Neural cell (in vitro differentiated cells): ENCODE data around the gene OSBPL8. TPM values are rescaled to one million over a fixed set of nuclear protein-coding genes. Genes with fewer than 3 reads are reported as not detected.

Experiments
- H2AFZ ChIP-seq: fragments of 200-600, 300-800 bp; sonication (generic), shearing (Covaris generic); 2 replicates; pipeline ENCODE4 v1.6.0; 2014; ENCODE audit warnings: low read depth, mild to moderate bottlenecking, antibody characterized with exemption, low read length, moderate library complexity
- H3F3A ChIP-seq: fragments of 200-600 bp; shearing (Covaris generic); 2 replicates; pipeline ENCODE4 v1.6.1; 2016; ENCODE audit warnings: mild to moderate bottlenecking, moderate library complexity, mixed read lengths, antibody characterized with exemption, low read length; ENCODE audit not compliant: insufficient read depth, poor library complexity, severe bottlenecking
- H3K27ac ChIP-seq: fragments of 200-600, 300-800 bp; sonication (generic), shearing (Covaris generic); 2 replicates; pipeline ENCODE4 v1.5.1; 2014; ENCODE audit warnings: mild to moderate bottlenecking, low read length, moderate library complexity
- H3K27me3 ChIP-seq: fragments of 300-800, 200-600 bp; sonication (generic), shearing (Covaris generic); 2 replicates; pipeline ENCODE4 v1.6.0; 2014; ENCODE audit warnings: mild to moderate bottlenecking, low read depth, low read length, moderate library complexity; ENCODE audit not compliant: insufficient read depth
- H3K36me3 ChIP-seq: fragments of 300-800, 200-600 bp; sonication (generic), shearing (Covaris generic); 2 replicates; pipeline ENCODE4 v1.5.1; 2014; ENCODE audit warnings: mild to moderate bottlenecking, antibody characterized with exemption, low read length, moderate library complexity; ENCODE audit not compliant: insufficient read depth
- H3K4me2 ChIP-seq: fragments of 300-800, 200-600 bp; sonication (generic), shearing (Covaris generic); 2 replicates; pipeline ENCODE4 v1.6.0; 2014; ENCODE audit warnings: mild to moderate bottlenecking, low read length
- H3K4me3 ChIP-seq: fragments of 300-800, 200-600 bp; sonication (generic), shearing (Covaris generic); 2 replicates; pipeline ENCODE4 v1.5.1; 2014; ENCODE audit warnings: mild to moderate bottlenecking, low read length, moderate library complexity
- H3K79me2 ChIP-seq: fragments of 200-600 bp; shearing (Covaris generic); replicated peaks from 2 replicates; pipeline ENCODE4 v1.6.0; 2014; ENCODE audit warnings: mild to moderate bottlenecking, low read length, moderate library complexity; ENCODE audit not compliant: insufficient read depth
- H3K9ac ChIP-seq: fragments of 300-800, 200-600 bp; sonication (generic), shearing (Covaris generic); 2 replicates; pipeline ENCODE4 v1.6.1; 2016; ENCODE audit warnings: mild to moderate bottlenecking, low read length, mixed read lengths
- H3K9me2 ChIP-seq: fragments of 200-600 bp; shearing (Covaris generic); 2 replicates; pipeline ENCODE4 v1.6.1; 2016; ENCODE audit warnings: mild to moderate bottlenecking, low read length, mixed read lengths; ENCODE audit not compliant: insufficient read depth
- H3K9me3 ChIP-seq: fragments of 200-600, 300-800 bp; sonication (generic), shearing (Covaris generic); 2 replicates; pipeline ENCODE4 v1.6.1; 2016; ENCODE audit warnings: mild to moderate bottlenecking, mixed run types, low read length, moderate library complexity, mixed read lengths
- H4K20me1 ChIP-seq: fragments of 200-600 bp; shearing (Covaris generic); 2 replicates; pipeline ENCODE4 v1.6.1; 2016; ENCODE audit warnings: mild to moderate bottlenecking, mixed run types; ENCODE audit not compliant: insufficient read depth
- EP300 ChIP-seq: fragments of 450-650 bp; conservative IDR thresholded peaks from 2 replicates; pipeline ENCODE4 v1.6.1; 2014; ENCODE audit warnings: antibody characterized with exemption, mild to moderate bottlenecking, moderate library complexity; ENCODE audit not compliant: poor library complexity, severe bottlenecking
- EZH2 ChIP-seq: fragments of 200-600, 300-800 bp; shearing (Covaris generic), sonication (generic); IDR thresholded peaks from 2 replicates; pipeline ENCODE4 v1.6.1; 2014; ENCODE audit warnings: antibody characterized with exemption, low read length, borderline replicate concordance, mild to moderate bottlenecking; ENCODE audit not compliant: insufficient read depth, poor library complexity, severe bottlenecking
- MXI1 ChIP-seq: fragments of 450-650 bp; conservative IDR thresholded peaks from 2 replicates; pipeline ENCODE4 v1.6.1; 2014; ENCODE audit warnings: antibody characterized with exemption, mild to moderate bottlenecking; ENCODE audit not compliant: poor library complexity, severe bottlenecking
- POLR2AphosphoS5 ChIP-seq: IDR thresholded peaks from 2 replicates; pipeline ENCODE4 v1.6.1; 2012
- RAD21 ChIP-seq: fragments of 450-650 bp; conservative IDR thresholded peaks from 2 replicates; pipeline ENCODE4 v1.6.1; 2014; ENCODE audit warnings: antibody characterized with exemption, mild to moderate bottlenecking, moderate library complexity
- SMC3 ChIP-seq: fragments of 450-650 bp; conservative IDR thresholded peaks from 2 replicates; pipeline ENCODE4 v1.6.1; 2014; ENCODE audit warnings: antibody characterized with exemption, mild to moderate bottlenecking, moderate library complexity; ENCODE audit not compliant: poor library complexity
- TAF1 ChIP-seq: IDR thresholded peaks from 2 replicates; pipeline ENCODE4 v1.6.1; 2012; ENCODE audit warnings: low read depth
- polyA plus RNA-seq: library from polyadenylated mRNA; depleted of rRNA; stranded (reverse); fragments of >200 nt; gene quantifications from 2 replicates; pipeline ENCODE4 v1.2.3, GENCODE V29; 2014
- TF ChIP-seq, protein P1 (sequence below): fragments of 450-650 bp; IDR thresholded peaks from 2 replicates; pipeline ENCODE4 v1.5.1; 2014; ENCODE audit warnings: antibody characterized with exemption, mild to moderate bottlenecking, moderate library complexity; ENCODE audit not compliant: poor library complexity, severe bottlenecking
- TF ChIP-seq, protein P2 (sequence below): IDR thresholded peaks from 2 replicates; pipeline ENCODE4 v1.6.1; 2012; ENCODE audit warnings: borderline replicate concordance

The OSBPL8 gene
- polyA plus RNA-seq, 1 donor from 2014 or later, result 126 TPM

DNA sequence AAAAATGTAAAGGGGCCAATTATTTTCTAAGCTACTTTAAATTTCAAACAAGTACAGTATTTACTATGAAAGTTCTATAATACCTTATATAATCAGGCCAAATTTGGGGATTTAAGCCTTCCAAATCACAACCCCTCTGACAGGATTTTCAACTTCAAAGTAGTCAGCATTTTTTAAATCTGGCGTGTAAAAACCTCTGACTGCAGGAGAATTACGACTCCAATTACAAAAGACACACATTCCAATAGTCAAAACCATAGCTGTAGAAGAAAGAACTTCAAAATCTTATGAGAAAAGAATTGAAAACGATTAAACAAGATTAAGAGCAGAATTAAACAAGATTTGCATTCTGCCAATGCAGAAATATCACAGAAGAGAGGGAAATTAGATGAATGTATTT lies 12.7 kb downstream of the OSBPL8 start:
- H3F3A ChIP-seq, result no peaks in the 10 kb centered on the region
- H2AFZ ChIP-seq, result no peak overlapping the region
- no peaks in the 10 kb centered on the region for H4K20me1 ChIP-seq
- H3K9ac ChIP-seq, result no peak overlapping the region
- H3K27ac ChIP-seq, result no peak overlapping the region
- no peak overlapping the region for H3K4me2 ChIP-seq
- peaks cover 73% of the 10 kb centered on the region for H3K79me2 ChIP-seq
- H3K9me2 ChIP-seq, result no peaks in the 10 kb centered on the region
- no peaks in the 10 kb centered on the region for H3K36me3 ChIP-seq
- H3K4me3 ChIP-seq, result no peak overlapping the region
- TF ChIP-seq RAD21 (no peak), POLR2AphosphoS5 (no peak), EZH2 (no peak), MXI1 (no peak), TAF1 (no peak), SMC3 (no peak), EP300 (no peak)
- TF ChIP-seq, protein P1, sequence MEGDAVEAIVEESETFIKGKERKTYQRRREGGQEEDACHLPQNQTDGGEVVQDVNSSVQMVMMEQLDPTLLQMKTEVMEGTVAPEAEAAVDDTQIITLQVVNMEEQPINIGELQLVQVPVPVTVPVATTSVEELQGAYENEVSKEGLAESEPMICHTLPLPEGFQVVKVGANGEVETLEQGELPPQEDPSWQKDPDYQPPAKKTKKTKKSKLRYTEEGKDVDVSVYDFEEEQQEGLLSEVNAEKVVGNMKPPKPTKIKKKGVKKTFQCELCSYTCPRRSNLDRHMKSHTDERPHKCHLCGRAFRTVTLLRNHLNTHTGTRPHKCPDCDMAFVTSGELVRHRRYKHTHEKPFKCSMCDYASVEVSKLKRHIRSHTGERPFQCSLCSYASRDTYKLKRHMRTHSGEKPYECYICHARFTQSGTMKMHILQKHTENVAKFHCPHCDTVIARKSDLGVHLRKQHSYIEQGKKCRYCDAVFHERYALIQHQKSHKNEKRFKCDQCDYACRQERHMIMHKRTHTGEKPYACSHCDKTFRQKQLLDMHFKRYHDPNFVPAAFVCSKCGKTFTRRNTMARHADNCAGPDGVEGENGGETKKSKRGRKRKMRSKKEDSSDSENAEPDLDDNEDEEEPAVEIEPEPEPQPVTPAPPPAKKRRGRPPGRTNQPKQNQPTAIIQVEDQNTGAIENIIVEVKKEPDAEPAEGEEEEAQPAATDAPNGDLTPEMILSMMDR, result no peak
- TF ChIP-seq, protein P2, sequence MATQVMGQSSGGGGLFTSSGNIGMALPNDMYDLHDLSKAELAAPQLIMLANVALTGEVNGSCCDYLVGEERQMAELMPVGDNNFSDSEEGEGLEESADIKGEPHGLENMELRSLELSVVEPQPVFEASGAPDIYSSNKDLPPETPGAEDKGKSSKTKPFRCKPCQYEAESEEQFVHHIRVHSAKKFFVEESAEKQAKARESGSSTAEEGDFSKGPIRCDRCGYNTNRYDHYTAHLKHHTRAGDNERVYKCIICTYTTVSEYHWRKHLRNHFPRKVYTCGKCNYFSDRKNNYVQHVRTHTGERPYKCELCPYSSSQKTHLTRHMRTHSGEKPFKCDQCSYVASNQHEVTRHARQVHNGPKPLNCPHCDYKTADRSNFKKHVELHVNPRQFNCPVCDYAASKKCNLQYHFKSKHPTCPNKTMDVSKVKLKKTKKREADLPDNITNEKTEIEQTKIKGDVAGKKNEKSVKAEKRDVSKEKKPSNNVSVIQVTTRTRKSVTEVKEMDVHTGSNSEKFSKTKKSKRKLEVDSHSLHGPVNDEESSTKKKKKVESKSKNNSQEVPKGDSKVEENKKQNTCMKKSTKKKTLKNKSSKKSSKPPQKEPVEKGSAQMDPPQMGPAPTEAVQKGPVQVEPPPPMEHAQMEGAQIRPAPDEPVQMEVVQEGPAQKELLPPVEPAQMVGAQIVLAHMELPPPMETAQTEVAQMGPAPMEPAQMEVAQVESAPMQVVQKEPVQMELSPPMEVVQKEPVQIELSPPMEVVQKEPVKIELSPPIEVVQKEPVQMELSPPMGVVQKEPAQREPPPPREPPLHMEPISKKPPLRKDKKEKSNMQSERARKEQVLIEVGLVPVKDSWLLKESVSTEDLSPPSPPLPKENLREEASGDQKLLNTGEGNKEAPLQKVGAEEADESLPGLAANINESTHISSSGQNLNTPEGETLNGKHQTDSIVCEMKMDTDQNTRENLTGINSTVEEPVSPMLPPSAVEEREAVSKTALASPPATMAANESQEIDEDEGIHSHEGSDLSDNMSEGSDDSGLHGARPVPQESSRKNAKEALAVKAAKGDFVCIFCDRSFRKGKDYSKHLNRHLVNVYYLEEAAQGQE, result no peak
- no peaks in the 10 kb centered on the region for H3K27me3 ChIP-seq
- no peaks in the 10 kb centered on the region for H3K9me3 ChIP-seq

DNA sequence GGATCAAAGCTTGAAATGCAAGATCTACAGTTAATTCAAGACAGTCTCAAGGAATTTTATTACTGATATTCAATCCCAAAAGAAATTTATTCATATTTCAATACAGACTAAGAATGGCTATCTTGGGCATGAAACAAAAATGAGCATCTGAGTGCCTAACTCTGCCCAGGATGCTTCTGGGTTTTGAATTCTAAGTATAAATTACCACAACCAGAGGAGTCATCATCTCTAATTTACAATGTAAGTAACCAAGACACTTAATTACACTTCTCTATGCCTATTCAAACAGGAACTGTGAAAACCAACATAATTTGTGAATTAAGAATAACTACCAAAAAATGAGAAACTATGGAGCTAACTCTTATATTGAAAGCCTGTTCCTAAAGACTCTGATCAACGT lies 14.1 kb downstream of the OSBPL8 start:
- Histone ChIP-seq H3F3A (no peaks in the 10 kb centered on the region), H4K20me1 (no peaks in the 10 kb centered on the region), H3K27ac (no peak overlapping the region), H3K9ac (no peak overlapping the region), H3K36me3 (no peaks in the 10 kb centered on the region), H3K4me2 (no peak overlapping the region), H3K4me3 (no peak overlapping the region), H3K27me3 (no peaks in the 10 kb centered on the region), H3K9me3 (no peaks in the 10 kb centered on the region), H3K79me2 (peaks cover 63% of the 10 kb centered on the region), H3K9me2 (no peaks in the 10 kb centered on the region), H2AFZ (no peak overlapping the region)
- TF ChIP-seq MXI1 (no peak), TAF1 (no peak), RAD21 (no peak), EP300 (no peak), SMC3 (no peak), EZH2 (no peak)
- TF ChIP-seq, protein P1, result no peak
- TF ChIP-seq, protein P2, result no peak
